ENCODE results near the gene CPLANE1. TPM values are rescaled to one million over a fixed set of nuclear protein-coding genes. Genes with fewer than 3 reads are reported as not detected.

The CPLANE1 gene
- total RNA-seq, 1 donor from 2014 or later = 11.7 TPM

DNA sequence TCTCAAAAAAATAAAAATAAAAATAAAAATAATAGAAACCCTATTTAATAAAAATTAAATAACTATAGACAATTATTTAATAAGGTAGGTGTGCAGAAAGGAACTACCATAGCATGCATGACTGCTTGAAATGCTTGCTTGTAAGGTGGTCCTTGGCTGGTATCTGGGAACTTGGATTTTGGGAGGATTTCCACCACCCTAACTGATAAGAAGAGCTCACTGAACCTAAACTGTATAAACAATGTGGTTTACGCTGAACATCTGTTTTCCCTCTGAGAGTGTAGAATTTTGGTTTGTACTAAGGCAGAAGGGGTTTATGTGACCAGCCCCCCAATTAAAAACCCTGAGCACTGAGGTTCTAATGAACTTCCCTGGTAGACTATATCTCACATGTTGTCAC, 31.2 kb downstream of the CPLANE1 start:
- intact Hi-C loops (cut with micrococcal nuclease) = no loop called here
- no peak for TF ChIP-seq CTCF (IDR thresholded peaks at IDR 0.05)
- H3K27ac Mint-ChIP-seq = no peak overlapping the region

DNA sequence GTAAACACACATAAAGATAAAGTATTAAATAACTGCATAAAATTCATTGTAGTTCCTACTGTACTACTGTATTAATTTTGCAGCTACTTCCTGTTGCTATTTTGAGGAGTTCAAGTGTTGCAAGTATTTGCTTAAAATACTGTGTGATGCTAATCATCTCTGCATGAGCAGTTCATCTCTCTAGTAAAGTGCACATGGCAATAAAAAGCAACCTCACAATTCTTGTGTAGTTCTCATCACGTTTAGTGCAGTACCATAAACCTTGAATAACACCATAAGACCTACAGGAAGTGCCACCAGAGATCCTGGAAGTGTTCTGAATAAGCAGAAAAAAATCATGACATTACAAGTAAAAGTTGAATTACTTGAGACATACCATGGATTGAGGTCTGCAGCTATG, 34.6 kb downstream of the CPLANE1 start:
- Mint-ChIP-seq H3K27me3 (no peaks in the 10 kb centered on the region), H3K4me3 (peak overlapping the region; percentile 32), H3K4me1 (peaks cover 8% of the 10 kb centered on the region), H3K27ac (peak overlapping the region; percentile 21), H3K9me3 (no peaks in the 10 kb centered on the region), H3K36me3 (ENCODE audit: low read depth) (peaks cover 36% of the 10 kb centered on the region)
- no peak for TF ChIP-seq CTCF (IDR thresholded peaks at IDR 0.05)
- intact Hi-C loops (cut with micrococcal nuclease) = no loop called here
- CTCF ChIA-PET = no interaction called here
- POLR2A ChIA-PET = interaction anchor here (0.6 kb wide), 1 partner anchor 10 kb away, joined by 4 read pairs; no protein-coding TSS in a partner anchor
- no peak for DNase-seq
- ATAC-seq (ENCODE audit: low read depth) = no peak

More for the DNA sequence above, 31.2 kb downstream of the CPLANE1 start:
- ATAC-seq (ENCODE audit: low read depth) (no peak), DNase-seq (no peak)
- no peaks in the 10 kb centered on the region for H3K9me3 Mint-ChIP-seq
- H3K4me3 Mint-ChIP-seq = no peak overlapping the region
- H3K27me3 Mint-ChIP-seq = no peaks in the 10 kb centered on the region
- ChIA-PET CTCF (no interaction called here), POLR2A (no interaction called here)
- peaks cover 8% of the 10 kb centered on the region for H3K4me1 Mint-ChIP-seq
- H3K36me3 Mint-ChIP-seq (ENCODE audit: low read depth) = peaks cover 28% of the 10 kb centered on the region

- intact Hi-C loops (cut with micrococcal nuclease) = no loop called here
Measured at GRCh38 chr5:37212096-37212495, 37.1 kb downstream of the CPLANE1 start.

DNA sequence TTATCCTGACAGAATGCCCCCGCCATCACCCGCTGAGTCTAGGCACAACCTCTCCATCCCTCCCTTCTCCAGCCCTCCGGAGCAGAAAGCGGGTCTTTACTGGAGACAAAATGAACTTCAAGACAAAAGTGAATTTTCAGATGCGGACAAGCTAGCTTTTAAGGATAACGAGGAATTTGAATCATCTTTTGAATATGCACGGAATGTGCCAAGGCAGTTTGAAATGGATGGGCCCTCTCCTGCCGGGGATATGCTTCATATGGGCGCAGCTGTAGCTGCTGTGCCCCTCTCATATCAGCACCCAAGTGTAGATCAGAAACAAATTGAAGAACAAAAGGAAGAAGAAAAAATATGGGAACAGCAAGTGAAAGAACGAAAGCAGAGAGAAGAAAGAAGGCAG, 37.5 kb downstream of the CPLANE1 start:
- no peaks in the 10 kb centered on the region for H3K27me3 Mint-ChIP-seq
- H3K4me1 Mint-ChIP-seq = peaks cover 8% of the 10 kb centered on the region
- no peak overlapping the region for H3K27ac Mint-ChIP-seq
- H3K9me3 Mint-ChIP-seq = no peaks in the 10 kb centered on the region
- CTCF ChIA-PET = no interaction called here
- H3K4me3 Mint-ChIP-seq = no peak overlapping the region
- TF ChIP-seq CTCF (IDR thresholded peaks at IDR 0.05) = no peak
- POLR2A ChIA-PET = no interaction called here
- DNase-seq = no peak
- no peak for ATAC-seq (ENCODE audit: low read depth)
- peaks cover 31% of the 10 kb centered on the region for H3K36me3 Mint-ChIP-seq (ENCODE audit: low read depth)
- intact Hi-C loops (cut with micrococcal nuclease) = no loop called here

More at GRCh38 chr5:37212096-37212495, 37.1 kb downstream of the CPLANE1 start:
- ATAC-seq (ENCODE audit: low read depth) = no peak
- Mint-ChIP-seq H3K27me3 (no peaks in the 10 kb centered on the region), H3K4me1 (peaks cover 8% of the 10 kb centered on the region), H3K4me3 (no peak overlapping the region), H3K9me3 (no peaks in the 10 kb centered on the region), H3K27ac (no peak overlapping the region), H3K36me3 (ENCODE audit: low read depth) (peaks cover 34% of the 10 kb centered on the region)
- ChIA-PET POLR2A (no interaction called here), CTCF (no interaction called here)
- no peak for DNase-seq
- TF ChIP-seq CTCF (IDR thresholded peaks at IDR 0.05) = no peak

GRCh38 chr5:37208883-37209797, 40.0 kb downstream of the CPLANE1 start:
- intact Hi-C loops (cut with micrococcal nuclease) = no loop called here
- no peak for TF ChIP-seq CTCF (IDR thresholded peaks at IDR 0.05)
- Mint-ChIP-seq H3K9me3 (no peaks in the 10 kb centered on the region), H3K4me3 (peak overlapping the region; percentile 82), H3K4me1 (peaks cover under 1% of the 10 kb centered on the region), H3K27me3 (no peaks in the 10 kb centered on the region), H3K27ac (peak overlapping the region; percentile 79), H3K36me3 (ENCODE audit: low read depth) (peaks cover 39% of the 10 kb centered on the region)
- CTCF ChIA-PET = no interaction called here
- POLR2A ChIA-PET = no interaction called here
- ATAC-seq (ENCODE audit: low read depth) (no peak), DNase-seq (no peak)

Measured in activated B cell treated with CpG ODN at 0.5 μM for 24 hours (primary cell).